Activated CD8-positive, alpha-beta memory T cell treated with anti-CD3 and anti-CD28 coated beads for 36 hours (primary cell): ENCODE data around the gene PSMC5. TPM values are rescaled to one million over a fixed set of nuclear protein-coding genes. Genes with fewer than 3 reads are reported as not detected.
"Not testable (repeated sequence)": the region's sequence is repeated elsewhere in the genome, so short reads cannot be mapped to it uniquely, and the experiment has no call there.

Experiments
- CTCF ChIA-PET: fragments of 350-600 bp; sonication (Branson Sonifier 250); formaldehyde crosslinking; loops from one replicate; lab custom pipeline; 2021; ENCODE audit warnings: antibody characterized with exemption; lab: Charles Lee
- POLR2A ChIA-PET: fragments of 350-600 bp; sonication (Branson Sonifier 250); formaldehyde crosslinking; loops from one replicate; lab custom pipeline; 2021; ENCODE audit warnings: antibody characterized with exemption; lab: Charles Lee
- total RNA-seq, 2 experiments: library from RNA; stranded (reverse); gene quantifications; one replicate each; pipeline ENCODE4 v1.2.3, GENCODE V29; 2021

PSMC5 gene
- total RNA-seq, 2 experiments from 2014 or later: 192 to 199 TPM

- ChIA-PET POLR2A (interaction anchor here (1.6 kb wide), 1 partner anchor 298 kb away, joined by 3 read pairs; no protein-coding TSS in a partner anchor), CTCF (interaction anchor here (1.1 to 2.0 kb wide), 4 partner anchors 10 to 19 kb away, joined by 3 to 12 read pairs (median 4); no protein-coding TSS in a partner anchor)
Observed at GRCh38 chr17:63847525-63848249, 20.5 kb downstream of the PSMC5 start.

DNA sequence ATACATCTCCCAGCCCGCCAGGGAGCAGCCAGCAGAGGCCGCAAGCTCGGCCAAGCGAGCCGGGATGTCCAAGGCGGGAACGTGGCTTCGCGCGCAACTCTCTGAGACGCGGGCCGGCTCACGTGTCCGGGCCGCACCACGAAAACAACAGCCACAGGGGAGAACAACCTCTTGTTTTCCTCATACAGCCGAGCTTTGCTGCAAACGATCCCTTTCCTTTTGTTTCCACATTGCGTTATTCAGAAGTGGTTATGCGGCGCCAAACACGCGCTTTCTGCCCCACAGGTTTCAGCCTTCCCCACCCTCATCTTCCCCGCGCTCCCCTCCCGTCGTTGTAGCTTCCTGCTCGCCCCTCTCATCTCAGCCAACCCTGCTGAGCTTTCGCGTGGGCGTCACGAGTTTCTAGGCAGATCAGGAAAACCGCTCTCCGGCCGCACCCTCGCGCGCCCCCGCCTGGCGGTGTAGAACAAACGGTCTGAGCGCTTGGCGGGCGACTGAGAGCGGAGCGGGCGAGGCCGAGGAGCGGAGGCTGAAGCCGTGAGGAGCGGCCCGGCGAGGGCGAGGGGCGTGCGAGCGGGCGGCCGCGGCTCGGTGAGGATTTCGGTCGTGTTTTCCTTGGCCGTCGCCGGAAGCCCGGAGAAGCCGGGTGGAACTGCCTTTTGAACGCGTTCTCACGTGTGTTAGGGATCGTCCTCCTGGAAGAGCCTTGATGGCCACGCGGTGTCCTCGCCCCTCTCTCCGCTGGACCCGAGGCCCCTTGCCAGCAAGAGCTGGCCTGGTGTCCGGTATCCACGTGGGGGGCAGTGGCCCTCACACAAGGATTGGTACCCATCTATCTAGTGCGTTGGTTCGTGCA lies 21.8 kb downstream of the PSMC5 start:
- CTCF ChIA-PET: interaction anchor here (0.7 to 2.0 kb wide), 16 partner anchors 8 to 423 kb away, joined by 3 to 12 read pairs (median 4); no protein-coding TSS in a partner anchor

DNA sequence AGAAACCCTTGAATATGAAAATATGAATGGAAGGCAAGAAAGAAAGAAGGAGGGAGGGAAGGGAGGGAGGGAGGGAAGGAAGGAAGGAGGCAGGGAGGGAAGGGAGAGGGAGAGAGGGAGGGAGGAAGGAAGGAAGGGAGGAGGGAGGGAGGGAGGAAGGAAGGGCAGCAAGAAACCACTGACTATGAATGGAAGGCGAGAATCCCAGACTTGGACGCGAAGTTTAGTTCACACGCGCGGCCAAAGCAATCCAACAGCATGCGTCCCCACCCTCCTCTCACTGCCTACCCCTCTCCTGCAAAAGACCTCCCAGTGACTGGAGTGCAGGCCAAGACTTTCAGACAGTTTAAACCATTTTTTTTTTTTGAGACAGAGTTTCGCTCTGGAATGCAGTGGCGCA lies 23.2 kb downstream of the PSMC5 start:
- CTCF ChIA-PET: interaction anchor here (0.7 to 1.2 kb wide), 2 partner anchors 15 to 117 kb away, joined by 3 read pairs; no protein-coding TSS in a partner anchor
- POLR2A ChIA-PET: no interaction called here

More for the DNA sequence above, 21.8 kb downstream of the PSMC5 start:
- POLR2A ChIA-PET: interaction anchor here (1.0 to 1.6 kb wide), 4 partner anchors 23 to 297 kb away, joined by 3 read pairs; partner anchors contain the start of gene CCDC47

GRCh38 chr17:63853260-63853659 lies 26.0 kb downstream of the PSMC5 start:
- POLR2A ChIA-PET: no interaction called here
- CTCF ChIA-PET: no interaction called here

GRCh38 chr17:63854709-63855108 lies 27.5 kb downstream of the PSMC5 start:
- ChIA-PET CTCF (interaction anchor here (1.2 kb wide), 1 partner anchor 11 kb away, joined by 5 read pairs; no protein-coding TSS in a partner anchor), POLR2A (no interaction called here)

DNA sequence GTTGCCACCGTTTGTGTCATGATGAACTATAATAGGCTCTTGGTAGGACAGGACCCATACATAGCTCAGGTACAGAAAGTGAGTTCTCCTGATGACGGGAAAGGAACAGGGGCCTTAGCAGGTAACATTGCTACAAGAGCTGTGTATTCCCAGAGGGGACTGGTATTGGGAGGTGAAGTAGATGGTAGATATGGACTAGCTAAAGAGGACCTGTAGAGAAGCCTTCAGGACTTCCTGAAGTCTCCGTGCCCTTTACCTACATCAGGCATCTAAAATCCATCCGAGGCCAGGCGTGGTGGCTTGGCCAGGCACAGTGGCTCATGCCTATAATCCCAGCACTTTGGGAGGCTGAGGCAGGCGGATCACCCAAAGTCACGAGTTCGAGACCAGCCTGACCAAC lies 28.0 kb downstream of the PSMC5 start:
- CTCF ChIA-PET: interaction anchor here (1.2 kb wide), 1 partner anchor 11 kb away, joined by 5 read pairs; no protein-coding TSS in a partner anchor
- POLR2A ChIA-PET: no interaction called here

GRCh38 chr17:63856425-63856824 lies 29.2 kb downstream of the PSMC5 start:
- CTCF ChIA-PET: interaction anchor here (0.7 kb wide), 1 partner anchor 581 kb away, joined by 3 read pairs; no protein-coding TSS in a partner anchor
- POLR2A ChIA-PET: not testable (repeated sequence)

DNA sequence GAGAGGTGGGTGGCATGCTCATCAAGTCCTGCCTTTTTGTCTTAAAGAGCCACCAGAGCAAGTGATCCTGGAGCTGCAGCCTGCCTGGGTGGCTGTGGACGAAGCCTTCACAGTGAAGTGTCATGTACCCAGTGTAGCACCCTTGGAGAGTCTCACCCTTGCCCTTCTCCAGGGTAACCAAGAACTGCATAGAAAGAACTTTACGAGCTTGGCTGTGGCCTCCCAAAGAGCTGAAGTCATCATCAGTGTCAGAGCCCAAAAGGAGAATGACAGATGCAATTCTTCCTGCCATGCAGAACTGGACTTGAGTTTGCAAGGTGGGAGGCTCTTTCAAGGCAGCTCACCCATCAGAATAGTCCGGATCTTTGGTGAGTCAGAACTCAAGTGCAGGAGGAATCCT lies 32.0 kb downstream of the PSMC5 start:
- POLR2A ChIA-PET: no interaction called here
- CTCF ChIA-PET: interaction anchor here (2.2 kb wide), 1 partner anchor 10 kb away, joined by 11 read pairs; no protein-coding TSS in a partner anchor

DNA sequence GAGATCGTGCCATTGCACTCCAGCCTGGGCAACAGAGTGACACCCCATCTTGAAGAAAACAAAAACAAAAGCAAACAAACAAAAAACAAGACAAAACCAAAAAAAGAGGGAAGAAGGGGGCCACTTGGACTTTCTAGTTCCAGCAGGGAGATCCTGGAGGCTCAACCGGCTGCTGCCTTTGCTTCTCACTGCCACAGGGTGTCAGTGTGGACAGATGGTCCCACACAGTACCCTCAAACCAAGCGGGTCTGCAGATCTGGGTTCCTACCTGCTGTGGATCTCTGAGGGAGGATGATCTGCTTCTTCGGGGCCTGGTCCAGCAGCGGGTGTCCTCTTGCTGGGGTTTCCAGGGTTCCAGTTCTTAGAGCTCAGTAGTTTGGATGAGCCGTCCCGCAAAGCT lies 39.4 kb downstream of the PSMC5 start:
- POLR2A ChIA-PET: not testable (repeated sequence)
- CTCF ChIA-PET: interaction anchor here (0.9 to 2.5 kb wide), 5 partner anchors 12 to 124 kb away, joined by 3 to 8 read pairs (median 5); no protein-coding TSS in a partner anchor

GRCh38 chr17:63869491-63870291 lies 42.5 kb downstream of the PSMC5 start:
- POLR2A ChIA-PET, CTCF ChIA-PET: not testable (repeated sequence)

GRCh38 chr17:63870292-63870665 lies 43.0 kb downstream of the PSMC5 start:
- POLR2A ChIA-PET, CTCF ChIA-PET: not testable (repeated sequence)

GRCh38 chr17:63871646-63872365 lies 44.6 kb downstream of the PSMC5 start:
- POLR2A ChIA-PET, CTCF ChIA-PET: not testable (repeated sequence)

- POLR2A ChIA-PET, CTCF ChIA-PET: not testable (repeated sequence)
Observed at GRCh38 chr17:63873577-63873976, 46.3 kb downstream of the PSMC5 start, which contains the start of gene CSH2. Gene CSH2, minus strand, starts transcription at chr17:63873677. Its CDS starts 63 bp downstream, at chr17:63873614.

DNA sequence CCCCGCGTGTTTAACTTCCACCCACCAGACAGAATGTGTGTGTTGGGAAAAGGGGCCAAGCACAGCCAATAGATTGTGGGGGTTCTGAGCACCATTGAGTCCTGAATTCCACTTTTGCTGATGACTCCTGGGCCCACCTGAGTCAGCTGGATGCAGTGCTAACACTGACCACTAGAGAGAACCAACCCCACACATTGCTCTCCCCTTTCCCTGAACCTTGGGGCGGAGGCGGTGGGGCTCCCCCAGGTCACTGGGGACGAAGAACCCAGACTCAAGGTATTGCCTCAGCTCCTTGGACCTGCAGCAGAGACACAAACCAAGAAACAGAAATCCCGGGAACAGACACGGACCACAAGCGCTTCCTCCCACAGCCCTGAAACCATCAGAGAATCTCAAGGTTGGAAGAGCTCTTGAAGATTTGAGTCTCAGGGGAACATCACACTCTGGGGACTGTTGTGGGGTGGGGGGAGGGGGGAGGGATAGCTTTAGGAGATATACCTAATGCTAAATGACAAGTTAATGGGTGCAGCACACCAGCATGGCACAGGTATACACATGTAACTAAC lies 46.9 kb downstream of the PSMC5 start:
- CTCF ChIA-PET, POLR2A ChIA-PET: not testable (repeated sequence)

DNA sequence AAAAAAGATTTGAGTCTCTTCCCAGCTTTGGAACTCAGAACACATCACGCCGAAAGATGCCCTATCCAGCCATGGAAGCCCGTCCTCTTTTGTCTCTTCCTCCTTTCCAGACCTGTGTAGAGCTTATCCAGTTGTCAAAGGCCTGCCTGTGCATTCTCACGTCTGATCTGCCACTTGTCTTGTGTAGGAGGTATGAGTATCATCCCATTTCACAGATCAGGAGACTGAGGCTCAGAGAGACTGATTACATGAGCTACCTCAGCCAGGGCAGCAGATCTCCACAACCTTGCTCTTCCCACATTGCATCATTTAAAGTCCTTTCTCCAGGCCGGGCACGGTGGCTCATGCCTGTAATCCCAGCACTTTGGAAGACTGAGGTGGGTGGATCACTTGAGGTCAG lies 47.5 kb downstream of the PSMC5 start:
- POLR2A ChIA-PET, CTCF ChIA-PET: not testable (repeated sequence)

DNA sequence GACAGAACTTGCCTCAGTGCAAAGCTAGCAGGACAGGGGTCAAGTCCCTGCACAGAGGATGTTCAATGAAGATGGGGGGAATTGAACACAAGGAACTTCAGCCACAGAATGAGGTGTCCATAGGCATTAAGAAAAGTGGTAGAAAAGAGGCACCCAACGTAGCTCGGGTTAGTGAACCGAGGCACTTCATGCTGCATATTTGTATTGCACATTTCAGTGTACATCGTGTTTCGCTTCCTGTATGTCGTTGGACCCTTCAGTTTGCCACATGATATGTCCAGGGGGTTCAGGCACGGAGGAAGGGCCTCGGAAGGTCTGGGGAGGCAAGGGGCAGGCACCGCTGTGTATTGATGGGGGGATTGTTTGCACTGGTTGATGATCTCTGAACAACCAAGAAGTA lies 51.2 kb downstream of the PSMC5 start:
- POLR2A ChIA-PET, CTCF ChIA-PET: not testable (repeated sequence)

GRCh38 chr17:63880706-63881105 lies 53.5 kb downstream of the PSMC5 start:
- ChIA-PET POLR2A (no interaction called here), CTCF (interaction anchor here (1.4 kb wide), 1 partner anchor 31 kb away, joined by 7 read pairs; the partner anchor contains the start of gene CSHL1)

GRCh38 chr17:63881337-63881736 lies 54.1 kb downstream of the PSMC5 start:
- POLR2A ChIA-PET: not testable (repeated sequence)
- CTCF ChIA-PET: interaction anchor here (1.4 kb wide), 1 partner anchor 30 kb away, joined by 7 read pairs; the partner anchor contains the start of gene CSHL1
